K562 (cell line): ENCODE measurements around the gene NFKB2. TPM values are rescaled to one million over a fixed set of nuclear protein-coding genes. Genes with fewer than 3 reads are reported as not detected.

Experiments
- ATF1 ChIP-seq, 2 experiments: fragments of 450-650 bp in 1 of 2; IDR thresholded peaks; 2 replicates each; pipeline ENCODE4 v1.6.1; 2016; ENCODE audit warnings: missing compliant biosample characterization in 1 of 2, missing genetic modification characterization in 1 of 2
- CREB1 ChIP-seq, 2 experiments: sonication (generic) in 1 of 2; formaldehyde crosslinking in 1 of 2; IDR thresholded peaks; 2 replicates each; pipeline versions ENCODE4 v1.6.1 to v1.8.0; 2012 to 2022; ENCODE audit warnings: inconsistent platforms in 1 of 2, mild to moderate bottlenecking in 1 of 2, missing genetic modification reagents in 1 of 2, moderate library complexity in 1 of 2
- CREM ChIP-seq: IDR thresholded peaks from 2 replicates; pipeline ENCODE4 v1.6.1; 2014; ENCODE audit warnings: antibody characterized with exemption, low read depth
- E2F6 ChIP-seq, 2 experiments: IDR thresholded peaks; 2 replicates each; pipeline ENCODE4 v1.6.1; 2011; ENCODE audit warnings: borderline replicate concordance in 1 of 2, control low read depth in 1 of 2, low read depth in 1 of 2, low read length in 1 of 2, mild to moderate bottlenecking in 1 of 2, mixed read lengths in 1 of 2, moderate library complexity in 1 of 2; ENCODE audit not compliant: insufficient read depth in 1 of 2, insufficient read length in 1 of 2, poor library complexity in 1 of 2, severe bottlenecking in 1 of 2; ENCODE audit errors: extremely low read depth in 1 of 2
- MNT ChIP-seq, 2 experiments: fragments of 450-650 bp; conservative IDR thresholded peaks; 2 replicates each; pipeline ENCODE4 v1.6.1; 2017; ENCODE audit warnings: mild to moderate bottlenecking in 2 of 2, moderate library complexity in 2 of 2
- NCOA6 ChIP-seq: fragments of 450-650 bp; IDR thresholded peaks from 2 replicates; pipeline ENCODE4 v1.6.1; 2017; ENCODE audit warnings: mild to moderate bottlenecking
- NFE2L1 ChIP-seq: fragments of 450-650 bp; IDR thresholded peaks from 2 replicates; pipeline ENCODE4 v1.6.1; 2016; ENCODE audit warnings: missing genetic modification characterization, low read depth, mild to moderate bottlenecking, missing compliant biosample characterization, moderate library complexity, borderline replicate concordance
- SP1 ChIP-seq: sonication (generic); formaldehyde crosslinking; IDR thresholded peaks from 2 replicates; pipeline ENCODE4 v1.8.1; 2022; ENCODE audit warnings: mild to moderate bottlenecking, missing genetic modification reagents
- TRIM25 ChIP-seq: fragments of 450-650 bp; IDR thresholded peaks from 2 replicates; pipeline ENCODE4 v1.7.0; 2016; ENCODE audit warnings: borderline replicate concordance
- ZBTB12 ChIP-seq: fragments of 250-450 bp; sonication (Bioruptor Pico); IDR thresholded peaks from 2 replicates; pipeline ENCODE4 v1.4.0; 2020
- ZNF174 ChIP-seq: fragments of 250-450 bp; sonication (Bioruptor Pico); IDR thresholded peaks from 2 replicates; pipeline ENCODE4 v1.4.0; 2020; ENCODE audit warnings: mild to moderate bottlenecking
- polyA plus RNA-seq, 8 experiments: library from polyadenylated mRNA; depleted of rRNA in 4 of 8; stranded (reverse) in 5 of 8; unstranded in 3 of 8; fragments of >200 nt; fragmentation: Nextera tagmentation in 2 of 8; fragmentation: Illumina TruSeq in 1 of 8; extraction: Ambion mirVana in 2 of 8; extraction: Trizol in 1 of 8; gene quantifications; 2 replicates each; pipeline versions ENCODE4 v1.2.1 to v1.2.3, GENCODE V29; 2011 to 2014; ENCODE audit warnings: inconsistent platforms in 1 of 8, missing spikeins in 1 of 8
- total RNA-seq, 7 experiments: library from RNA; depleted of rRNA in 6 of 7; stranded (reverse); fragments of >200 nt in 6 of 7; fragmentation: Illumina TruSeq in 2 of 7; extraction: Trizol in 2 of 7; gene quantifications; 2 replicates each; pipeline versions ENCODE4 v1.2.1 to v1.2.3, GENCODE V29; 2011 to 2021; ENCODE audit warnings: low replicate concordance in 1 of 7
- TF ChIP-seq, protein P1 (sequence below): fragments of 200-800 bp; sonication (Bioruptor generic); IDR thresholded peaks from 2 replicates; pipeline ENCODE4 v1.6.1; 2017; ENCODE audit warnings: missing genetic modification characterization, missing compliant biosample characterization
- TF ChIP-seq, protein P2 (sequence below): fragments of 200-800 bp; sonication (Bioruptor generic); IDR thresholded peaks from 2 replicates; pipeline ENCODE4 v1.6.1; 2017; ENCODE audit warnings: missing genetic modification characterization, missing compliant biosample characterization

The NFKB2 gene
- total and polyA plus RNA-seq, 9 of the 15 experiments (the other 6 are each of a cell fraction or from before 2014, with no cell fraction given), result 0.07 to 20.3 (median 7.9) TPM

GRCh38 chr10:102395400-102396316 is at the start of gene NFKB2 (continued):
- TF ChIP-seq, protein P1, sequence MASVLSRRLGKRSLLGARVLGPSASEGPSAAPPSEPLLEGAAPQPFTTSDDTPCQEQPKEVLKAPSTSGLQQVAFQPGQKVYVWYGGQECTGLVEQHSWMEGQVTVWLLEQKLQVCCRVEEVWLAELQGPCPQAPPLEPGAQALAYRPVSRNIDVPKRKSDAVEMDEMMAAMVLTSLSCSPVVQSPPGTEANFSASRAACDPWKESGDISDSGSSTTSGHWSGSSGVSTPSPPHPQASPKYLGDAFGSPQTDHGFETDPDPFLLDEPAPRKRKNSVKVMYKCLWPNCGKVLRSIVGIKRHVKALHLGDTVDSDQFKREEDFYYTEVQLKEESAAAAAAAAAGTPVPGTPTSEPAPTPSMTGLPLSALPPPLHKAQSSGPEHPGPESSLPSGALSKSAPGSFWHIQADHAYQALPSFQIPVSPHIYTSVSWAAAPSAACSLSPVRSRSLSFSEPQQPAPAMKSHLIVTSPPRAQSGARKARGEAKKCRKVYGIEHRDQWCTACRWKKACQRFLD (CRISPR knock-in tag), result no peak
- TF ChIP-seq E2F6 (IDR thresholded peaks at IDR 0.05; ENCODE audit: borderline replicate concordance in 1 of 2, extremely low read depth in 1 of 2, insufficient read depth in 1 of 2, insufficient read length in 1 of 2, low read depth in 1 of 2, low read length in 1 of 2, poor library complexity in 1 of 2, severe bottlenecking in 1 of 2), result peak in 1 of 2 experiments; percentile 29
- peak; percentile 87 for TF ChIP-seq CREM
- no peak for TF ChIP-seq TRIM25
- no peak for TF ChIP-seq ATF1 (CRISPR knock-in tag; IDR thresholded peaks at IDR 0.05)
- peak; percentile 70 for TF ChIP-seq ATF1 (tag; IDR thresholded peaks at IDR 0.05)
- peak; percentile 98 for TF ChIP-seq SP1 (CRISPR knock-in tag)
- peak; percentile 77 for TF ChIP-seq NCOA6
- TF ChIP-seq, protein P2, sequence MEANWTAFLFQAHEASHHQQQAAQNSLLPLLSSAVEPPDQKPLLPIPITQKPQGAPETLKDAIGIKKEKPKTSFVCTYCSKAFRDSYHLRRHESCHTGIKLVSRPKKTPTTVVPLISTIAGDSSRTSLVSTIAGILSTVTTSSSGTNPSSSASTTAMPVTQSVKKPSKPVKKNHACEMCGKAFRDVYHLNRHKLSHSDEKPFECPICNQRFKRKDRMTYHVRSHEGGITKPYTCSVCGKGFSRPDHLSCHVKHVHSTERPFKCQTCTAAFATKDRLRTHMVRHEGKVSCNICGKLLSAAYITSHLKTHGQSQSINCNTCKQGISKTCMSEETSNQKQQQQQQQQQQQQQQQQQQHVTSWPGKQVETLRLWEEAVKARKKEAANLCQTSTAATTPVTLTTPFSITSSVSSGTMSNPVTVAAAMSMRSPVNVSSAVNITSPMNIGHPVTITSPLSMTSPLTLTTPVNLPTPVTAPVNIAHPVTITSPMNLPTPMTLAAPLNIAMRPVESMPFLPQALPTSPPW (CRISPR knock-in tag), result peak; percentile 77
- TF ChIP-seq NFE2L1 (tag), result no peak
- 0 out of 4 replicates have a peak, but pooled peaks of 1 of the 2 experiments have one; percentile 32 for TF ChIP-seq MNT (conservative IDR thresholded peaks at IDR 0.05)
- peak; percentile 67 for TF ChIP-seq ZBTB12 (CRISPR knock-in tag)
- peak; percentile 83 for TF ChIP-seq CREB1 (IDR thresholded peaks at IDR 0.05)
- peak; percentile 82 for TF ChIP-seq CREB1 (CRISPR knock-in tag; IDR thresholded peaks at IDR 0.05)
- TF ChIP-seq ZNF174 (CRISPR knock-in tag), result no peak
